Measurements from ENCODE around the gene SEMA5B. TPM values are rescaled to one million over a fixed set of nuclear protein-coding genes. Genes with fewer than 3 reads are reported as not detected.

The SEMA5B gene
- total RNA-seq, 1 experiment from 2014 or later = not detected

GRCh38 chr3:122916084-122916483, 111.5 kb downstream of the SEMA5B start:
- H3K9me3 Mint-ChIP-seq (ENCODE audit: low read depth, unreplicated experiment) = no peaks in the 10 kb centered on the region
- H3K4me1 Mint-ChIP-seq (ENCODE audit: low read depth, unreplicated experiment) = no peaks in the 10 kb centered on the region
- H3K4me3 Mint-ChIP-seq (ENCODE audit: low read depth, unreplicated experiment) = no peak overlapping the region
- DNase-seq = no peak
- no peak overlapping the region for H3K27ac Mint-ChIP-seq (ENCODE audit: unreplicated experiment)
- intact Hi-C loops (cut with micrococcal nuclease; ENCODE audit: unreplicated experiment) = no loop called here
- BruUV-seq (replicated peaks) = no TSS peak
- no peaks in the 10 kb centered on the region for H3K36me3 Mint-ChIP-seq (ENCODE audit: insufficient read depth, unreplicated experiment)
- CTCF ChIA-PET = no interaction called here
- H3K27me3 Mint-ChIP-seq (ENCODE audit: unreplicated experiment) = peaks cover 51% of the 10 kb centered on the region
- TF ChIP-seq, protein P1, sequence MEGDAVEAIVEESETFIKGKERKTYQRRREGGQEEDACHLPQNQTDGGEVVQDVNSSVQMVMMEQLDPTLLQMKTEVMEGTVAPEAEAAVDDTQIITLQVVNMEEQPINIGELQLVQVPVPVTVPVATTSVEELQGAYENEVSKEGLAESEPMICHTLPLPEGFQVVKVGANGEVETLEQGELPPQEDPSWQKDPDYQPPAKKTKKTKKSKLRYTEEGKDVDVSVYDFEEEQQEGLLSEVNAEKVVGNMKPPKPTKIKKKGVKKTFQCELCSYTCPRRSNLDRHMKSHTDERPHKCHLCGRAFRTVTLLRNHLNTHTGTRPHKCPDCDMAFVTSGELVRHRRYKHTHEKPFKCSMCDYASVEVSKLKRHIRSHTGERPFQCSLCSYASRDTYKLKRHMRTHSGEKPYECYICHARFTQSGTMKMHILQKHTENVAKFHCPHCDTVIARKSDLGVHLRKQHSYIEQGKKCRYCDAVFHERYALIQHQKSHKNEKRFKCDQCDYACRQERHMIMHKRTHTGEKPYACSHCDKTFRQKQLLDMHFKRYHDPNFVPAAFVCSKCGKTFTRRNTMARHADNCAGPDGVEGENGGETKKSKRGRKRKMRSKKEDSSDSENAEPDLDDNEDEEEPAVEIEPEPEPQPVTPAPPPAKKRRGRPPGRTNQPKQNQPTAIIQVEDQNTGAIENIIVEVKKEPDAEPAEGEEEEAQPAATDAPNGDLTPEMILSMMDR (IDR thresholded peaks at IDR 0.05; ENCODE audit: unreplicated experiment) = no peak

DNA sequence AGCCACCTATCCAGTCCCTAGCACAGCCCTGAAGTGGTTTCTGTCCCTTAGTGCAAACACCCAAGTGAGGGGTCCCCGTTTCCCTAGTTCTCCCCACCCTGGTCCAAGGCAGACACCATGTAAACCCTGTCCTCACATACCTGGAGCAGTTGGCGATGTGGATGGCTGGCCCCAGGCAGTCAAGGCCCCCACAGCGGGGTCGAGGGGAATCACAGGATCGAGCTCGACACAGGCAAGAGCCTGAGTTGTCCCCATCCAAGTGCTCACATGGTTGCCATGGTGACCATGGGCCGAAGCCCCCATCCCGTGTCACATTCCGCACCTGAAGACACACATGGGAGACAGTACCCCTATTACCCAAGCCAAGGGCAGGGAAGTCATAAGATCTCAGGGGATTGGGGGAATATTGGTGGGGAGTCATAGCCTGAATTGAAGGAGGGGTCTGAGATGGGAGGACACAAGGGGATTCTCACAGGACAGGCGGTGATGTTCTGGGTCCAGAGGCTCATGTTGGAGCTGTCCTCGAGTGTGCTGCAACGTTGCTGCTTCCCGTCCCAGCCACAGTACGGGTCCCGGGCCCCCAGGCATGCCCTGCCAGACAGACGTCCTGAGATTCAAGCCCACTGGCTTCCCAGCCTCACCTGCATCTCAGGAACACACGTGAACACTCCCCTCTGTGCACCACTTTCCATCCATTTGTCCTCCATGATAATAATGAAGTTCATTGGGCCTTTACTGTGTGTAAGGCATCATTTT, 112.1 kb downstream of the SEMA5B start:
- no peak for DNase-seq
- CTCF ChIA-PET = no interaction called here
- Mint-ChIP-seq H3K4me1 (ENCODE audit: low read depth, unreplicated experiment) (no peaks in the 10 kb centered on the region), H3K4me3 (ENCODE audit: low read depth, unreplicated experiment) (no peak overlapping the region), H3K27ac (ENCODE audit: unreplicated experiment) (no peak overlapping the region), H3K27me3 (ENCODE audit: unreplicated experiment) (peaks cover 45% of the 10 kb centered on the region), H3K9me3 (ENCODE audit: low read depth, unreplicated experiment) (no peaks in the 10 kb centered on the region), H3K36me3 (ENCODE audit: insufficient read depth, unreplicated experiment) (no peaks in the 10 kb centered on the region)
- TF ChIP-seq, protein P1 (IDR thresholded peaks at IDR 0.05; ENCODE audit: unreplicated experiment) = no peak
- intact Hi-C loops (cut with micrococcal nuclease; ENCODE audit: unreplicated experiment) = no loop called here
- BruUV-seq (replicated peaks) = no TSS peak

- Mint-ChIP-seq H3K9me3 (ENCODE audit: low read depth, unreplicated experiment) (no peaks in the 10 kb centered on the region), H3K4me1 (ENCODE audit: low read depth, unreplicated experiment) (no peaks in the 10 kb centered on the region), H3K4me3 (ENCODE audit: low read depth, unreplicated experiment) (no peak overlapping the region), H3K27me3 (ENCODE audit: unreplicated experiment) (peaks cover 26% of the 10 kb centered on the region), H3K27ac (ENCODE audit: unreplicated experiment) (no peak overlapping the region), H3K36me3 (ENCODE audit: insufficient read depth, unreplicated experiment) (no peaks in the 10 kb centered on the region)
- no peak for DNase-seq
- BruUV-seq (replicated peaks) = no TSS peak
- CTCF ChIA-PET = no interaction called here
- TF ChIP-seq, protein P1 (IDR thresholded peaks at IDR 0.05; ENCODE audit: unreplicated experiment) = no peak
- intact Hi-C loops (cut with micrococcal nuclease; ENCODE audit: unreplicated experiment) = no loop called here
Observed at GRCh38 chr3:122913539-122914100, 113.9 kb downstream of the SEMA5B start.

GRCh38 chr3:122912772-122913538, 114.6 kb downstream of the SEMA5B start:
- Mint-ChIP-seq H3K4me3 (ENCODE audit: low read depth, unreplicated experiment) (no peak overlapping the region), H3K36me3 (ENCODE audit: insufficient read depth, unreplicated experiment) (no peaks in the 10 kb centered on the region), H3K4me1 (ENCODE audit: low read depth, unreplicated experiment) (no peaks in the 10 kb centered on the region), H3K9me3 (ENCODE audit: low read depth, unreplicated experiment) (no peaks in the 10 kb centered on the region), H3K27me3 (ENCODE audit: unreplicated experiment) (peaks cover 21% of the 10 kb centered on the region), H3K27ac (ENCODE audit: unreplicated experiment) (no peak overlapping the region)
- no peak for DNase-seq
- no TSS peak for BruUV-seq (replicated peaks)
- TF ChIP-seq, protein P1 (IDR thresholded peaks at IDR 0.05; ENCODE audit: unreplicated experiment) = no peak
- intact Hi-C loops (cut with micrococcal nuclease; ENCODE audit: unreplicated experiment) = no loop called here
- CTCF ChIA-PET = no interaction called here

Measured in Calu3 (cell line).